Activated CD4-positive, alpha-beta T cell treated with anti-CD3 and anti-CD28 coated beads for 24 hours (primary cell): ENCODE results near the gene WRAP73.
"Not testable (repeated sequence)": the region's sequence is repeated elsewhere in the genome, so short reads cannot be mapped to it uniquely, and the experiment has no call there.

ENCODE experiments used
- DNase-seq, 2 donors: peaks; one replicate each; pipeline ENCODE4 v3.0.0-alpha.2; 2020; ENCODE audit warnings: low read depth in 2 of 2

WRAP73 gene

DNA sequence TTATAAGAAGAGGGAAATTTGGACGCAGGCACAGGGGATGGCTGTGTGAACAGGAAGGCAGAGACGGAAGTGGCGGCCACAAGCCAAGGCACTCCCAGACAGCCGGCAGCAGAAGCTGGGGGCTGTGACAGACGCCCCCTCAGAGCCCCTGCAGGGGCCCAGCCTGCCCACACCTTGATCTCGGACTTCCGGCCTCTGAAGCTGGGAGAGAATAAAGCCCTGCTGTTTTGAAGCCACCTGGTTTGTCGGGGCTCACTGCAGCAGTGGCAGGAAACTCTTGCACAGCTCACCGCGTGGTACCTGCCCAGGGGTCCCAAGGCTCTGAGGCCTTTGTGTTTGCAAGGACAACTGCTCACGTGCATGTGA lies 52.3 kb downstream of the WRAP73 start:
- DNase-seq: no peak

- DNase-seq: no peak
Measured at GRCh38 chr1:3596663-3597598, 53.0 kb downstream of the WRAP73 start.

- DNase-seq: no peak
Measured at GRCh38 chr1:3595949-3596348, 54.0 kb downstream of the WRAP73 start.

DNA sequence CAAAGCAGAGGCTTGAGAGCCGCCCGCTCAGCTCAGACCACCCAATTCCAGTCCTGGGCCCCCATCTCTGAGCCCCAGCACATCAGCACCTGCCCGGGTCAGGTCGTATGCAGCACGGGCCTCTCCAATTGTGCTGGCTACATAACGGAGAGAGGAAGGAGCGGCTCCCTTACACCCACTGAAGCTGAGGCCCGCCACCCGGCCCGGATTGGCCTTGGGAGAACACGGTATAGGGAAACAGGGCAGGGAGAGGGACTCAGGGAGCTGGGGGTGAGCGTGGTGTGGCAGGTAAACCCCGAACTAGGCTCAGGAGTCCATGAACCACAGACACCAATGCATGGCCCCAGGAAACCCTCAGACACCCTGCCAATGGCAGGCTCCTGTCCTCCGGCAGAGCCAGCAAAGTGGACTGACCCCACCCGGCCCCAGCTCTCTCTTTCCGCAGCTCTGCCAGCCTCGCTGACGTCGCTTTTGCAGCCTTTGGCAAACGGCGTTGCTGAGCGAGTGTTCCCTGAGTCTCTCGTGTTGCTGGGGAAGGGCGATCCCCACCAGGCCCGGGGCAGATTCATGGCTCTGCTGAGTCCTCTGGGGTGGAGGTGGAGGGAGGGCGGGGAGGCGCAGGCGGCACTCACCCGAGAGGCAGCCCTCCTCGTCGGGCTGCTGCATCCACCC lies 55.1 kb downstream of the WRAP73 start:
- no peak for DNase-seq

GRCh38 chr1:3593745-3594144 lies 56.2 kb downstream of the WRAP73 start:
- no peak for DNase-seq

GRCh38 chr1:3593334-3593733 lies 56.6 kb downstream of the WRAP73 start:
- DNase-seq: no peak

DNA sequence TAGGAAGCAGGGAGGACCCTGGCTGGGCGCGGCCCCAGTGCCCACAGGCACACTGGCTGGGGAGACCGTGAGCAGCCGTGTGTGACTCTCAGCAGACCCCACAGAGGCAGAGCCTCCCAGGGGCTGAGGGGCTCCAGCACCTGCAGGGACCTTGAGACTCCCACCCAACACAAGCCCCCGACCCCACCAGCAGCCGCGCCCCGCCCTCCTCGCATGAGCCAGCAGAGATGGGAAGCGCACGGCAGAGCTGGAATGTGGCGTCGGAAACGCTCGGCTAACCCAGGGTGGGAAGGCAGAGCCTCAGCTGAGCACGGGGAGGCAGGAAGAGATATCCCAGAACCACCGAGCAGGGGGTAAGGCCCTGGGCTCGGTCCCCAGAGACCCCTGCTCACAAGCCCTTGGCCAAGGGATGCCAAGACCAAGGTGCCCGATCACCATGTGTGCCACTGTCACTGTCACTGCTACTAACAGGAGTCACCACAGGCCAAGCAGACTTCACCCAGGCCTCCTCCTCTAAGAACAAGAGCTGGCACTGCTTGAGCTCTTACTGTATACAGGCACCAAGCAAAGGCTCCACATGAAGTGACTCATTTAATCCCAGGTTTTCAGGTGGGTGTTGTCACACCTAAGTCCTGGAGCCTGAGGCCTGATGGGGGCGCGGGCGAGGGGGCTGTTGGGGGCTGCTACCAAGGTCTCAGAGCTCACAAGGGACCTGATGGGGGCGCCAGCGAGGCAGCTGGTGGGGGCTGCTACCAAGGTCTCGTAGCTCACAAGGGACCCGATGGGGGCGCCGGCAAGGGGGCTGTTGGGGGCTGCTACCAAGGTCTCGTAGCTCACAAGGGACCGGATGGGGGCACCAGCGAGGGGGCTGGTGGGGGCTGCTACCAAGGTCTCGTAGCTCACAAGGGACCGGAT lies 58.7 kb downstream of the WRAP73 start:
- no peak for DNase-seq

GRCh38 chr1:3590139-3590763 lies 59.7 kb downstream of the WRAP73 start:
- DNase-seq: no peak

DNA sequence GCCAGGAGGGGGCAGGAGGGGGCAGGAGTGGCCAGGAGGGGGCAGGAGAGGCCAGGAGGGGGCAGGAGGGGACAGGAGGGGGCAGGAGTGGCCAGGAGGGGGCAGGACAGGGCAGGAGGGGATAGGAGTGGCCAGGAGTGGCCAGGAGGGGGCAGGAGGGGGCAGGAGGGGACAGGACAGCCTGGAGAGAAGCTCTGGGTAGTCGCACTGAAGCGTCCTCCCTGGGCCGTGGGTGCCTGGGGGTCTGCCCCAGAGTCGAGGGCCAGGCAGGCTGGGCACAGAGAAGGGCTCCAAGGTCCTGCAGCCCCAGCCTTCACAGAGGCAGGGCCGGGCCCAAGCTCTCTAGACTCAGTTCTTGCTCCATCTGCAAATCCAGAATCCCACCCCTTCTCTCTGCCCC lies 61.5 kb downstream of the WRAP73 start:
- DNase-seq: no peak

- DNase-seq: no peak
Measured at GRCh38 chr1:3586986-3587759, 62.7 kb downstream of the WRAP73 start.

DNA sequence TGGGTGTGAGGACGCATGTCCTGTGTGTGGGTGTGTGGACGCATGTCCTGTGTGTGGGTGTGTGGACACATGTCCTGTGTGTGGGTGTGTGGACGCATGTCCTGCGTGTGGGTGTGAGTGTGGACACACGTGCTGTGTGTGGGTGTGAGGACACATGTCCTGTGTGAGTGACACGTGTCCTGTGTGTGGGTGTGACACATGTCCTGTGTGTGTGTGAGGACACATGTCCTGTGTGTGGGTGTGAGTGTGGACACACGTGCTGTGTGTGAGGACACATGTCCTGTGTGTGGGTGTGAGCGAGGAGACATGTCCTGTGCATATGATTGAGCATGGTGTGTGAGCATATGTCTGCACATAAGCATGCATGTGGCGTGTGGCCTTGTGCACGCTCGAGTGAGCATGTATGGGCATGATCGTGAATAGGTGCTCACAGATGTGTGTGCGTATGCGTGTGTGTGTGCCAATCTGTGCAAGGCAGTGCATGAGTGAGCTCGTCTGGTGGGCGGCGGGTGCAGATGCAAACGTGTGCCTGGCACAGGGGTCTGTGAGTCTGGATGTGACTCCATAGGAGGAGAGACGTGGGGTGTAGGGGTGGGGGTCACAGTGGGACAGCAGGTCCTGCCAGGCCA lies 63.8 kb downstream of the WRAP73 start:
- DNase-seq: no peak

DNA sequence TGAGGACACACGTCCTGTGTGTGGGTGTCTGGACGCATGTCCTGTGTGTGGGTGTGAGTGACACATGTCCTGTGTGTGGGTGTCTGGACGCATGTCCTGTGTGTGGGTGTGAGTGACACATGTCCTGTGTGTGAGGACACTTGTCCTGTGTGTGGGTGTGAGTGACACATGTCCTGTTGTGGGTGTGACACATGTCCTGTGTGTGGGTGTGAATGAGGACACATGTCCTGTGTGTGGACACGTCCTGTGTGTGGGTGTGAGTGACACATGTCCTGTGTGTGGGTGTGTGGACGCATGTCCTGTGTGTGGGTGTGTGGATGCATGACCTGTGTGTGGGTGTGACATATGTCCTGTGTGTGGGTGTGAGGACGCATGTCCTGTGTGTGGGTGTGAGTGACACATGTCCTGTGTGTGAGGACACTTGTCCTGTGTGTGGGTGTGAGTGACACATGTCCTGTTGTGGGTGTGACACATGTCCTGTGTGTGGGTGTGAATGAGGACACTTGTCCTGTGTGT lies 64.5 kb downstream of the WRAP73 start:
- not testable (repeated sequence) for DNase-seq

DNA sequence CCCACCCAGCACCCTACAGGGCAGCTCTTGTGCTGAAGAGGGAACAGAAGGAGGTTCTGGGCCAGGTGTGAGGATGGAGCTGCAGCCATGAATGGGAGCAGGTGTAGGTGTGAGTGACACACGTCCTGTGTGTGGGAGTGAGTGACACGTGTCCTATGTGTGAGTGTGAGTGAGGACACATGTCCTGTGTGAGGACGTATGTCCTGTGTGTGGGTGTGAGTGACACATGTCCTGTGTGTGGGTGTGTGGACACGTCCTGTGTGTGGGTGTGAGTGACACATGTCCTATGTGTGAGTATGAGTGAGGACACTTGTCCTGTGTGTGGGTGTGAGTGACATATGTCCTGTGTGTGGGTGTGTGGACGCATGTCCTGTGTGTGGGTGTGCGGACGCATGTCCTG lies 65.0 kb downstream of the WRAP73 start:
- DNase-seq: no peak

GRCh38 chr1:3583751-3584150 lies 66.2 kb downstream of the WRAP73 start:
- DNase-seq: not testable (repeated sequence)

- DNase-seq: no peak
Measured at GRCh38 chr1:3581296-3582036, 68.4 kb downstream of the WRAP73 start.
